HG03103 (cell line): ENCODE results near the gene PALB2.
A peak's percentile ranks its signal among the peaks of the same experiment; 100 is the strongest.
"Not testable (repeated sequence)": the region's sequence is repeated elsewhere in the genome, so short reads cannot be mapped to it uniquely, and the experiment has no call there.

ENCODE experiments used
- ATAC-seq: cut with Tn5 transposase; IDR thresholded peaks from one replicate; pipeline ENCODE4 v1.9.1; 2021; ENCODE audit warnings: low read depth; ENCODE audit not compliant: unreplicated experiment

PALB2 gene

DNA sequence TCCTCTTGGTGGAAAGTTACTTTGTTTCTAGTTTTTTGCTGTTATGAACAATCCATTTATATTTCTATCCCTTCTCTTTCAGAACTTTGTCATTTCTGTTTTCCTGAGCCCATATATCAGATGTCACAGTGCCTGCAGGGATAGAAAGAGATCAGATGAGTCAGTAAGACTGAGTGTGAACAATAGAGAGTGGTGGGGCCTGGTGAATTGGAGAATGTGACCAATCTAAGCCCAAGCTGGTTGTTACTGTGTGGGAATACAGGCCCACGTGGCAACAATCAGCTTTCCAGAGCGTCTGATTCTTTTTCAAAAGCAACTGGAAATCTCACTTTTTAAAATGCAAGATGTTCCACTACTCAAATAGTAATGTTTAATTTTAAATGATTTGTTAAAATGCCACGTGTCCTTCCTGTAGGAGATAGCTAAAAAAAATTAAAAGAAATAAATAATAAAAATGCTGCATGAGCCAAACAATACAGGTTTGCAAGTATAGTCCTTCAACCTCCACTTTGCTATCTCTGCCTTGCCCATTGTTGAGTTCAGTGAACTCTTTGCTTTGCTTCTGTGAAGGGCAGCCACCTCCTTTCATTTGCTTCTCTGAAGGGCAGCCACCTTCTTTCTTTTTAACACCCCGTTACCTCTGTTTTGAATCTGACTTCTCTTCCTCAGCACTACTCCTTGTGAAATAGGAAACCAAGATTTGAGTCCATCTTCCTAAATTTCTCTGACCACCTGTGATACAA, 9.7 kb upstream of the PALB2 start:
- no peak for ATAC-seq

DNA sequence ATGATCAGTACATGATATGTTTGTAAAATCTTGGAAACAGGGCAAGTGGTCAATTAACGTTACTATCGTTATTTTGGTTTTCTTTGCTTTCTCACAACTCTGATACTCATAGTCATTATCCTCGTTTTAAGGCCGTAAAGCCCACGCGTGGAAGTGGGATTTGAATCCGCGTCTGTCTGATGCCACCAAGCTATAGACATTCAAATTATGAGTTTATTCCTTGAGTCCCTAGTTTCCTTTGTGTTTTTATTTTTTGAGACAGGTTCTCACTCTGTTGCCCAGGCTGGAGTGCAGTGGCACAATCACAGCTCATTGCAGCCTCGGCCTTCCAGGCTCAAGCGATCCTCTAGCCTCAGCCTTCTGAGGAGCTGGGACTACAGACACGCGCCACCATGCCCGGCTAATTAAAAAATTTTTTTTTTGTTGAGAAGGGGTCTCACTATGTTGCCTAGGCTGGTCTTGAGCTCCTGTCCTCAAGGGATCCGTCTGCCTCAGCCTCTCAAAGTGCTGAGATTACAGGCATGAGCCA, 1.2 kb upstream of the PALB2 start:
- no peak for ATAC-seq

DNA sequence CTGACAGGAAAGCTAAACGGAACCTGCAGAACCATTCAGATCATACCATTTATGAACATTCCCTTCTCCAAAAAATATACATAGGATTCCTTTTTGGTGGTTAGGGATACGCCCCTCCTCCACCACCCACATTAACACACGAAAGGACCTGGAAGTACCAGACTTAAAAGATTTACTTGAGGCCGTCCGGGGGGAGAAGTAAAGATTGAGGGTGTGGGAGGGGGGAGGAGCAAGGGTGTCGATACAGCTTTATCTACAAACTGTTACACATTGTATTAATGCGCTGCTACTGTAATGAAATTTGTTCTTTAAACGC, 537 bp downstream of the PALB2 start:
- no peak for ATAC-seq

DNA sequence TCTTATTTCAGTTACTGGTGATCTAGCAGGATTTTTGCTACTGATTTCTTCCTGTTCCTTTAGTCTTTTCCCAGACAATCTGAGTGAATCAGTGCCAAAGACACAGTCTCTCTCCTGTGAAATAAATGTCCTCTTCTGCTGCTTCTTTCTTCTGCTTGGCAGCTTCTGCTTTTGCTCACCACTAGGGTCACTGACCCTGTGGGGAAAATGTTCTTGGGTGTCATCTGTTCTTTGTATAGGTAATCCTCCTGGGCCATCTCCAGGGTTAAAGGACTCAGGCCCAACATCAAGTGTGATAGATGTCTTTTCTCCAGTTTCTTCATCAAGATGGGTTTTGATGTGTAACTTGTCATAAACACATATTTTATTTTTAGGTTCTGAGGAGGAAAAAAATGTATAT, 5.2 kb downstream of the PALB2 start:
- no peak for ATAC-seq

DNA sequence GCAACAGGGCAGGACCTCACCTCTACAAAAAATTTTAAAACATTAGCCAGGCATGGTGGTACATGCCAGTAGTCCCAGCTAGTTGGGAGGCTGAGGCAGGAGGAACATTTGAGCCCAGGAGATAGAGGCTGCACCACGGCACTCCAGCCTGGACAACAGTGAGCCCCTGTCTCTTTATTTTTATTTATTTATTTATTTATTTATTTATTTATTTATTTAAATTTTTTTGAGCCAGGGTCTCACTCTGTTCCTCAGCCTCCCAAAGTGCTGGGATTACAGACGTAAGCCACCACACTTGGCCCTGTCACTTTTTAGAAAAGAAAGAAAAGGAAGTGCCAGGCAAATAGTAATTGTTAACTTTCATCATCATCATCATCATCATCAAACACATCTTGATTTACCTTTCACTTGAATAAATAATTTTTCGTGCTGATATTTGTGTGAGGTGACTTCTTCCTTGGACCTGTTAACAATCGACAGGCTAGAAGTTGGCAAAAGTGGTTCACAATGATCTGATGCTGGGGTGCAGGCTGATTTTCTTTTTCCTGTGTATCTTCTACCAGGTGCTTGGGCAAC, 6.6 kb downstream of the PALB2 start:
- no peak for ATAC-seq

DNA sequence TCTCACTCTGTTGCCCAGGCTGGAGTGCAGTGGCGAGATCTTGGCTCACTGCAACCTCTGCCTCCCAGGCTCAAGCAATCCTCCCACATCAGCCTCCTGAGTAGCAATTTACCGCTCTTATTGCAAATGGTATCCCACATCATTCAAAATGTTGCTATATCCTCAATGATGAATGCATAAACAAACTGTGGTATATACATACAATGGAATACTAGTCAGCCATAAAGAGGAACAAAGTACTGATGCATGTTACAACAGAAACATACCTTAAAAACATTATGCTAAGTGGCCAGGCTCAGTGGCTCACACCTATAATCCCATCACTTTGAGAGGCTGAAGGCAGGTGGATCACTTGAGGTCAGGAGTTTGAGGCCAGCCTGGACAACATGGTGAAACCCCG, 9.2 kb downstream of the PALB2 start:
- ATAC-seq: not testable (repeated sequence)

DNA sequence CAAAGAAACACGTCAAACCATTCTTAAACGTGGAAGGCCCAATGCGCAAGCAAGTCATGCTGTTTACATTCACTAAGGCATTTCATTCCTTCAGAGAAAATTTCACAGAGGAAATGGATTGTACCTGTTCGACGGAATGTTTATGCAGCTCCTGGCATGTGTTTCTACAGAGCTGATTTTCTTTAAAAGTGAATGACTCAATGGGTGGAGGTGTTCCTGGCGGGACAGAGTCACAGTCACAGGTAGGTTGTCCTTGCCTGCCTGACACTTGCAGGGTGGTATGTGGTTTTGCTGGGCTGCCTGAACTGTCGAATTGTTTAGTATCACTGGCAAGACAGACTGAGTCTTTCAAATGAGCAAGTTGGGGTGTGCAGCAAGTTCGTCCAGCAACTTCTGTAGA, 11.6 kb downstream of the PALB2 start:
- no peak for ATAC-seq

DNA sequence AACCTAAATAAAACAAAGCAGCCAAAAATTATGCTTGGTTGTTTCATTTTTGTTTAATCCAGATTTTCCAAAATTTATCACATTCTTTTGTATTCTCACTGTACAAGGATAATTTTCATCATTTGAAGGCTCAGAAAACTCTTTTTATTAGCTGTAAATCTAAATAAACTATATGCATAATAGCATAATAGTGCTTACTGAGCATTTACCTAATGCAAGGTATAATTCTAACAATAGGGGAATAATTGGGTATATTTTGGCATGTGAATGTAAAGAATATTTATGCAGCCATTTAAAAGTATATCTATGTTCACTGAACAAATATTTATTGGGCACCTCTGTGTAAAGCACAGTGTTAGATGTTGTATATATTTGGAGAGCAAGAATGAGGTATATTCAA, 17.0 kb downstream of the PALB2 start:
- ATAC-seq: no peak

DNA sequence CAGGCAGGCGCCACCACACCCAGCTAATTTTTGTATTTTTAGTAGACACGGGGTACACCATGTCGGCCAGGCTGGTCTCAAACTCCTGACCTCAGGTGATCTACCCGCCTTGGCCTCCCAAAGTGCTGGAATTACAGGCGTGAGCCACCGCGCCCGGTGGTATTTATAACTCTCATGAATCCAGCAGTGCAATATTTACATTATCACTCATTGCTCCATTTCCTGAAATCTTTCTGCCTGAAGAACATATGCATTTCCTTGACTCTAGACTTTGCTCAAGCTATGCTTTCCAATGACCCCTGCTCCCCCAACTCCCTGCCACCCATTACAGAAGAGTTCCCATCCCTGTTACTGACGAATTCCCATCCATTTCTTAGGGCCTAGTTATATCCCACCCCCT, 25.3 kb downstream of the PALB2 start:
- ATAC-seq: no peak

DNA sequence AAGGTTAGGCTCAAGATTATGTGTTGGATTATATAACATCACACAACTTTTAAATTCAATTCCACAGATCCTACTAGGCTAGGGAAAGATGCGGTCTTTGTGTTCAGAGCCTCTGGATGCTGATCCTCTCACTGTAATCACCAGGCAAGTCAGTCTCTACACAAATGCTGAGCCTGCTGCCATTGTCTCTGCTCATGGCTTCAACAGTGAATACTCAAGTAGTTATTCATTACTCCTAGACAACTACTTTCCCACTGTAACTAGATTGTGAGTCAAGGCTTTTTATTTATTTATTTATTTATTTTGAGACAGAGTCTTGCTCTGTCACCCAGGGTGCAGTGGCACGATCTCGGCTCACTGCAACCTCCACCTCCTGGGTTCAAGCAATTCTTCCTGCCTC, 29.2 kb downstream of the PALB2 start:
- no peak for ATAC-seq

DNA sequence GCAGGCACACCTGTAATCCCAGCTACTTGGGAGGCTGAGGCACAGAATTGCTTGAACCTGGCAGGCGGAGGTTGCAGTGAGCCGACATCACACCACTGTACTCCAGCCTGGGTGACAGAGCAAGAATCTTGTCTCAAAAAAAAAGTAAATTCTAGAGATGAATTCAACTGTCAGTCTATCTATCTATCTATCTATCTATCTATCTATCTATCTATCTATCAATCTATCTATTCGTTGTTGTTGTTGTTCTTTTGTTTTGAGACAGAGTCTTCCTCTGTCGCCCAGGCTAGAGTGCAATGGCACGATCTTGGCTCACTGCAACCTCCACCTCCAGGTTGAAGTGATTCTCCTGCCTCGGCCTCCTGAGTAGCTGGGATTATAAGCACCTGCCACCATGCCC, 30.2 kb downstream of the PALB2 start:
- ATAC-seq: not testable (repeated sequence)

DNA sequence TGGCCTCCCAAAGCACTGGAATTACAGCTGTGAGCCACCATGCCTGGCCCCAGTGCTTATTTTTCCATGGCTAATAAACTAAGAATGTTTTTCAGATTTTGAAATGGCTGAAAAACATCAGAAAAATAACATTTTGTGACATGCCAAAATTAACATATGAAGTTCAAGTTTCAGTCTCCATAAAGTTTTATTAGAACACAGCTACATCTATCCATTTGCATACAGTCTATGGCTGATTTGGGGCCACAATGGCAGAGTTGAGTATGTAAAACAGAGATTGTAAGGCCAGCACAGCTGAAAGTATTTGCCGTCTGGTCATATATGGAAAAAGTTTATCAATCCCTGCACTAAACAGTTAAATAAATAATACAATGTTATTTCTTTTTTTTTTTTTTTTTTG, 31.2 kb downstream of the PALB2 start:
- no peak for ATAC-seq

DNA sequence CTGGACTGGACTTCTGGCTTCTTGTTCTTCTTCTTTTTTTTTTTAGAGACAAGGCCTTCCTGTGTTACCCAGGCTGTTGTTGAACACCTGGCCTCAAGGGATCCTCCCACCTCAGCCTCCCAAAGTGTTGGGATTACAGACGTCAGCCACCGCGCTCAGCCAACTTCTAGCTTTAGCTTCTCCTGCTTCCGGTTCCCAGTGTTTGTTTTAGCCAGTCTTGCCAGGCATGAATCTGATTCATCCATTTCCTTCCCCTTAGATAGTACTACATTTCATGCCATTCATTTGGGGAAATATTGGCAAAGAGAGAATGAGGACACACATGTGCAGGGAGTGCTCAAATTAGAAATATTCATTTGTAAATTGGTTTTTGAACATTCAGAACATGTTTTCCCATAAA, 32.9 kb downstream of the PALB2 start:
- no peak for ATAC-seq

DNA sequence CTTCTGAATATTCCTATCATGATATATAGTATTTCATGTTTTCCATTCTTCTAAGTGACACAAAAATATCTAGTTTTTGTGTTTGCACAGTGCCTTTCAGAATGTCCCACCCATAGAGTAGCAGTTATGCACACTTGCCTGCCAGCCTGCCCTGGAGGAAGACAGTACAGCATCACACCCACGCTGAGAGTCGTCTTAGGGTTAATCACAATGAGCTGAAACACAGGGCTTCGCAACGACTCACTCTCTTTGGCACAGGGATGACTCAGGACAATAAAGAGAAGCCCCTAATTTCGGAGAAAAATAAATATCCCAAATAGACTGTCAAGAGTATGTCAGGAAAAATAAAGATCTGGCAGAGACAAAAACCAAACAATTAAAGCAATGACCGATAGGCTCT, 33.4 kb downstream of the PALB2 start:
- ATAC-seq: no peak

DNA sequence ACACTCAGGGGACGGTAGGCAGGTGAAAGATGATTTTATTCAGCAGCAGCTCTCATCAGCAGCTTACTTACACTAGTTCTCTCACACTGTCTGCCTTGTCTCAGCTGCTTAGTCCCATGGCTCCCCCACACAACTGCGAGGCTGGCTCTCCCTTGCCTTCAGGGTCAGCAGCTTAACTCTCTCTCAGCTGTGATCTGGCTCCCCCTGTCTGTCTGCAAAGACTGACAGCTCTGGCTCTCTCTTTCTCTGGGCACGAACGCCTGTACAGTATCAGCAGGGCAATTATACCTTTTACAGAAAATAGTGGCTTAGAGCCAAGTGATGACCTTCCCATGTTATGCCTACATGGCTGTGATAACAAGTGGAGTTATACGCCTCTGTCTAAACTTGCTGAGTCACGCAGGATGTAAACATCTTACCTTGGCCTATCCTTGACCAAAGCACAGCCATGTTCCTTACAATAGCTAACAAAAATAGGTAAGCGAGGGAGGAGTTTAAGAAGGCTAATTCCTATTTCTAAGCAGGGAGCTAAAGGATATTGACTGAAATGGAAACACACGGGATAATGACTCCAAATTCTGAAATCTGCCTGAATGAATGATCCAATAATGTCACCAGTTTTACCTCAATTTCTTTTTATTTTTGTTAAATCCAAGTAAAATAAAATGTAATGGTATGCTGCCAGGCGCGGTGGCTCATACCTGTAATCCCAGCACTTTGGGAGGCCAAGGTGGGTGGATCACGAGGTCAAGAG, 43.9 kb downstream of the PALB2 start:
- ATAC-seq: no peak

DNA sequence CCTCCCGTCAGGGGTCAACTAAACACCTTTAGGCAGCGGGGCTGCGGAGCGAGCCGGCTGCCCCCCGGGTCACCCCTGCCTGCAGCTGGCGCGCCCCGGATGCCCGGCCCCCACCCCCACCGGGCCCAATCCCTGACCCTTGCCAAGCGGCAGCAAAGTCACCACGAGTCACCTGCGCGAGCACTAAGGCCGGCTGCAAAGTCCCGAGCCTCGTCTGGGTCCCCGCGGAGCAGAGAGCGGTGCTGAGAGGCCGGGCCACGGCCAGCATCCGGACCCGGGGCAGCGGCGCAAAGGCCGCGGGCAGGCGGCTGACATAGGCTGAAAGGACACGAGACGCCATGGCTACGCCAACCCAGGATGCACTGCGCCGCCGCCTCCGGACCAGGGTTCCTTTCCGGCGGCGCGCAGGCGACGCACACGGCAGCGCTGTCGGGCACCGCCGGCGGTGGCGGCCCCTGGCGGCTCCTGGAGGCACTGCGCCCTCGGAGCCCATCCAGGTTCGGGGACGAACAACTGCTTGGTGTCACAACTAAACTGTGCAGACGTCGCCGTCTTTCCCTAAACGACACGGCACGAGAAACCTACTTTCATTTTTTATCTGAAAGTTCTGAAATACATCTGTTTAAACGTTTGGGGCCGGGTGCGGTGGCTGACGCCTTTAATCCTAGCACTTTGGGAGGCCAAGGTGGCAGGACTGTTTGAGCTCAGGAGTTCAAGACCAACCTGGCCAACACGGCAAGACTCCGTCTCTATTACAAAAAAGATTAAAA, 45.0 kb downstream of the PALB2 start, which contains the start of gene NDUFAB1:
NDUFAB1 (minus strand) TSS at position 366 of the 770 bp plus-strand sequence; CDS start at position 340, 26 bp downstream.
- ATAC-seq: peak; percentile 84

DNA sequence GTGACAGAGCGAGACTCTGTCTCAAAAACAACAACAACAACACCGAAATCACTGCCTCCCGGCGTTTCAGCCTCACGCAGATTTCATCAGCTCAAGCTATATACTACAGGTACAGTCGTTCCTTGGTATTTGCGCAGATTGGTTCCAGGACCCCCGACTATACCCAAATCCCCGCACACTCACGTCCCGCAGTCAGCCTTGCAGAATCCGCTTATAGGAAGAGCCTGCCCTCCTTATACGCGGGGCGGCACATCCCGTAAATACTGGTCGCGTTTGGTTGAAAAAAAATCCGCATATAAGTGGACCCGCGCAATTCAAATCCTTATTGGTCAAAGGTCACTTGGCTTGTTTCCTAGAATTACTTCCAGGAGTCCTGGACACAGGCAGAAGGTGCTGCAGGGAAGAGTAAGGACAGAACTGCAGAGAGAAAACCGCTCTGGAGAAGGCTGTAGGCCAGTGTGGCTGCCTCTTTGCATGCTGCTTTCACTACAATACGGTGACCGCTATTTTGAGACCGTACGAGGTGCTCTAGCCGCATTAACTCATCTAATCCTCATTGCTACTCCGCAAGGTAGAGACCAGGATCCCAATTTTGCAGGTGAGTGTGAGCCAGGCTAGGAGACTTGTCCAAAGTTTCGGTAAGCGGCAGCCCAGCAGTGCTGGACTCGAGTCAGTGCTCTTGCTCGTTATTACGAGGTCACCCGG, 45.7 kb downstream of the PALB2 start:
- ATAC-seq: no peak

DNA sequence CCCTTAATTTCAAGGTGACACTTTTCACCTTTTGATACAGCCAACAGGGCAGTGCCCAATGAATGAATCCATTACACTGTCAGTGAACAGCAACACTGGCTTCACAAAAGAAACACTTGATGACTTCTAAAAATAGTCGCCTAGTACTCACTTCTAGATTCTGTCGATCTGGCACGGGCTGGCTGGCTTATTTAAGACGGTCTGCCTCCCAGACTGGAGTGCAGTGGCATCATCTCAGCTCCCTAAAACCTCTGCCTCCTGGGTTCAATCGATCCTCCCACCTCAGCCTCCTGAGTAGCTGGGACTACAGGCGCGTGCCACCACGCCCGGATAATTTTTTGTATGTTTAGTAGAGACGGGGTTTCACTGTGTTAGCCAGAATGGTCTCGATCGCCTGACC, 46.9 kb downstream of the PALB2 start:
- ATAC-seq: no peak

DNA sequence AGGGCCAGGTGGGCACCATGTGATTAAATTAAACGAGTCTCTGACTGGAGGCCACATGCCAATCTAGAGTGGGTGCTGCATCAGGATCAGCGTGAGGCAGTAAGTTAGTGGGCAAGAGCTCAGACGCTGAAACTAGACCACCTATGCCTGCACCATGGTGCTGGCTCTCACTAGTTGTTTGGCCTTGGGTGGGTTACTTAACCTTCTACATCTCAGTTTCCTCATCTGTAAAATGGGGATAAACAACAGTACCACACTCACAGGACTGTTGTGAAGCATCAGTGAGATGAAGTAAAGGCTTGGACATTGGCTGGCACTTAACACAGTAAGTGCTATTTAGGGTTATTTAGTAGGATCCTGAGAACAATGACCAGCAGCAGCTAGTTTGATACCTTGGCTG, 50.9 kb downstream of the PALB2 start:
- ATAC-seq: no peak

DNA sequence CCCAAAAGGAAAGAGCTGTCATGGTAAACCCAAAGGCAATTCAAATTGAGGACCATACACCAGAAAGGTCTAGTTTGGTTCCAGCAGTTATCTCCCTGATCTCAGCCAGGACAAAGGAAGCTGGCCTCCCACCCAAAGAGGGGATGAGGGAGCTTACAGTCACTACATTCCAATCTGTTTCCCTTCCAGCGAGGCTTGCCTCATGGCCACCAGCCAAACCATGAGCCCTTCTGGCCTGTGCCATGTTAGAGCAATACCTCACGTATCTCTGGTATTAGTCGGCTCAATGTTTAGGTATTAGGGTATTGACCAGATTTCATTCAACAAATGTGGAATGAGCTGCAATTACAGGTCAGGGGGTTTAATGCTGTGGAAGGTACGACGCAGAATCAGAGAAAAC, 53.4 kb downstream of the PALB2 start:
- no peak for ATAC-seq
